IPS DF 6.9 (cell line): Measurements from ENCODE around the gene ETV6.

ENCODE experiments used
- DNase-seq: peaks from one replicate; pipeline ENCODE4 v3.0.0-alpha.2; 2013; ENCODE audit warnings: low read depth, low spot score
- H3K27ac ChIP-seq: one replicate; pipeline ENCODE4 v1.5.1; 2013; ENCODE audit warnings: low read length, control low read depth
- H3K27me3 ChIP-seq: 2 replicates; pipeline ENCODE4 v1.6.1; 2013; ENCODE audit warnings: mild to moderate bottlenecking, low read length; ENCODE audit not compliant: control insufficient read depth, insufficient read depth
- H3K36me3 ChIP-seq: 2 replicates; pipeline ENCODE4 v1.6.1; 2013; ENCODE audit warnings: low read length; ENCODE audit not compliant: control insufficient read depth, insufficient read depth
- H3K4me1 ChIP-seq: 2 replicates; pipeline ENCODE4 v1.6.1; 2013; ENCODE audit warnings: low read length; ENCODE audit not compliant: control insufficient read depth, insufficient read depth
- H3K4me3 ChIP-seq: 2 replicates; pipeline ENCODE4 v1.5.1; 2013; ENCODE audit warnings: mild to moderate bottlenecking, low read length
- H3K9me3 ChIP-seq: 2 replicates; pipeline ENCODE4 v1.6.1; 2013; ENCODE audit warnings: low read length, inconsistent platforms; ENCODE audit not compliant: control insufficient read depth, insufficient read depth
- WGBS: extraction: QIAGEN DNeasy Blood & Tissue Kit; methylation state at CpG from one replicate; pipeline ENCODE4 v1.1.7; 2013; ENCODE audit warnings: mixed read lengths, missing lambda C conversion rate; ENCODE audit not compliant: insufficient read length, insufficient coverage; 5-methylcytosine and 5-hydroxymethylcytosine counted together

Gene ETV6

DNA sequence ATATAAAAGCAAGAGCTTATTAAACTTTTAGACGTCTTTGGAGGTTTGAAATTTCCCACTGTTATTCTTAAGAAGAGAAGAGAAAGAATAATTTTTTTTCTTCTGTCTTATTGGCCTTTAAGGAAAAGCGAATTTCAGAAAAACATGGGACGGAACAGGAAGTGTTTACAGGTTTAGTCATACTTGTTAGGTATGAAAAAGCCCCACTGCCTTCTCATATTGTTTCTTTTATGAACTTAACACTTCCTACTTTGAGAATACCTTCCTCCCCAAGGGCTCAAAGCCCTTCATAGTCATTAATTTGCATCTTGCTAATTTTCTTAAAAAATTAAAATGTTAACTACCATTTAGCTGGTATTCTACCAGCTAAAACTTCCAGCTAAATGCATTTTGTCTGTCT, 82.0 kb downstream of the ETV6 start:
- Histone ChIP-seq H3K36me3 (no peaks in the 10 kb centered on the region), H3K4me3 (no peak overlapping the region), H3K4me1 (peaks cover 2% of the 10 kb centered on the region; the same call in 1 of the 2 replicates), H3K27me3 (no peaks in the 10 kb centered on the region), H3K9me3 (no peaks in the 10 kb centered on the region), H3K27ac (no peak overlapping the region)
- no CpG with 5 or more reads among the region's 3 CpGs for WGBS
- DNase-seq = no peak

DNA sequence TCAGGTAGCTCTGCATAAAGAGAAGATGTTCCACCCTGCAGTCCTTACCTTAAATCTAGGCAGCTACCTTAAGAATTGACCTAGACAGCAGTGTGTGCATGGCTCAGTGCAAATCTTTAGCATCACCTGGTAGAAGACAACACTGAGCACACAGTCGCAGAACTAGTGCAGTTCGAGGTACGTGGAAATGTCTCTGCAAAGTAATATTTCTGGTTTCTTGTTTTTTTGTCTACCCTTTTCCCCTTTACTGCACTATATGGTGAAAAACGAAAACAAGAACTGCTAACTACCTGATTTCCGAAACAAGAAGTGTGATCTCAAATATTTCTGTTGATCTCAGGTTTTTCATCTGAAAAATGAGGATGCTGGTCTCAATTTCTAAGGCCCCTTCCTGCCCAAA, 82.5 kb downstream of the ETV6 start:
- no peak overlapping the region for H3K4me3 ChIP-seq
- DNase-seq = no peak
- no CpG with 5 or more reads among the region's 5 CpGs for WGBS
- H3K36me3 ChIP-seq = no peaks in the 10 kb centered on the region
- H3K27ac ChIP-seq = no peak overlapping the region
- no peaks in the 10 kb centered on the region for H3K9me3 ChIP-seq
- peaks cover 2% of the 10 kb centered on the region; the same call in 1 of the 2 replicates for H3K4me1 ChIP-seq
- H3K27me3 ChIP-seq = no peaks in the 10 kb centered on the region

DNA sequence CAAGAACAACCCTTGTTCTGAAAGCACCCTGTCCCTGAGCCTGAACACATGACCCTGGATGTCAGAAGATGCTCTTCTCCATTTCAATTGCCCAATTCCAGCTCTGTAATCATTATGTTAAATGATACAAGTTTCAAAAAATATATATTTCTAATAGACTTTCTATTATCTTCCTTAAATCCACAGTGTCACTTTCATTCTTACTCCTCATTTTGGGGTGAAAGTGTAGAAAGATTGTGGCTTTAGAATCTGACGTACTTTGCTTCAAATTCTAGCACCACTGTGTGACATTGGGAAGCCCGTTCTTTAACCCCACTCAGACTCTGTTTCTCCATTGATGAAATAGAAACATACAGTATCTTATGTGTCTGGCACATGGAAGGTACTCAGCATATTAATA, 83.2 kb downstream of the ETV6 start:
- WGBS = no CpG with 5 or more reads among the region's 2 CpGs
- Histone ChIP-seq H3K4me1 (no peaks in the 10 kb centered on the region), H3K27ac (no peak overlapping the region), H3K4me3 (no peak overlapping the region), H3K9me3 (no peaks in the 10 kb centered on the region), H3K27me3 (no peaks in the 10 kb centered on the region), H3K36me3 (no peaks in the 10 kb centered on the region)
- no peak for DNase-seq

DNA sequence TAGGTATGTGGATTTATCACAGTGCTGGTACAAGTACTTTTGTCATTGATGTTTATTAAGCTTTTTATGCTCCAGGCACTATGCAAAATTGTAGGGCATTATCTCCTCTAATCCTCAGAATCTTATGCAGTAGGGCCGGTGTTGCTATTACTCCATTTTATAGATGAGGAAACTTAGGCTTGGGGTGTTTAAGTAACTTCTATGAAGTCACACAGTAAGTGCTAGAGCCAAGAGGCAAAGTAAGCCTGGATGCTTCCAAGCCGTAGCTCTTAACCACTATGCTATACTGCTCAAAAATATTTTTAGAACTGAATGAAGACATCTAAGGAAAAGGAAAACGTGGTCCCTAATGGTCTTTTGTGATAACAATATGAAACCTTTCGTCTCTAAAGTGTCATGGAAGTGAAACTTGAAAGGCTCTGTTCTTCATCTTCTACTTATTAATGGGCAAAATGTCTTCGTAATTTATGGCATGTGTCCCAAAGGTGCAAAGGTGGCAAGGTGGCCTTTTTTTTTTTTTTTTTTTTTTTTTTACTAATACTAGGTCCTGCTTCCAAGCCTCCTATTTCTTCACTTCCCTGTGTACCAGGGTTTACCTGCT, 85.2 kb downstream of the ETV6 start:
- H3K27ac ChIP-seq = no peak overlapping the region
- H3K4me3 ChIP-seq = no peak overlapping the region
- no peaks in the 10 kb centered on the region for H3K27me3 ChIP-seq
- H3K36me3 ChIP-seq = no peaks in the 10 kb centered on the region
- no CpG with 5 or more reads among the region's 5 CpGs for WGBS
- H3K9me3 ChIP-seq = no peaks in the 10 kb centered on the region
- no peaks in the 10 kb centered on the region for H3K4me1 ChIP-seq
- no peak for DNase-seq

DNA sequence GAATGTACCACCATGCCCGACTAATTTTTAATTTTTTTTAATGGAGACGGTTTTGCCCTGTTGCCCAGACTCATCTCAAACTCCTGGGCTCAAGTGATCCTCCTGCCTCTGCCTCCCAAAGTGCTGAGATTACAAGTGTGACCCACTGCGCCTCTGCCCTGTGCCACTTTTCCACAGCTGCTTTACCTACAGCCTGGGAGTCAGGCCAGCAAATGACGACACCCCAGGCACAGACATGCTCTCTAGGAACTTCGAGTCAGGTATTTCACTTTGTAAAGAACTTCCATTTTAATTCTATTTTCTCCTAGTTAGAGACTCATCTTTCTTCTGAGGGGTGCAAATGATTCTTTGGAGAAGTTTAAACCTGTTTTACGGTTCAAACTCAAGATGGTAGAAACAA, 89.0 kb downstream of the ETV6 start:
- H3K4me1 ChIP-seq = no peaks in the 10 kb centered on the region; the same call in 1 of the 2 replicates
- H3K27ac ChIP-seq = no peak overlapping the region
- H3K36me3 ChIP-seq = no peaks in the 10 kb centered on the region
- no peaks in the 10 kb centered on the region for H3K9me3 ChIP-seq
- H3K4me3 ChIP-seq = no peak overlapping the region
- no peaks in the 10 kb centered on the region for H3K27me3 ChIP-seq
- no CpG with 5 or more reads among the region's 6 CpGs for WGBS
- DNase-seq = no peak

DNA sequence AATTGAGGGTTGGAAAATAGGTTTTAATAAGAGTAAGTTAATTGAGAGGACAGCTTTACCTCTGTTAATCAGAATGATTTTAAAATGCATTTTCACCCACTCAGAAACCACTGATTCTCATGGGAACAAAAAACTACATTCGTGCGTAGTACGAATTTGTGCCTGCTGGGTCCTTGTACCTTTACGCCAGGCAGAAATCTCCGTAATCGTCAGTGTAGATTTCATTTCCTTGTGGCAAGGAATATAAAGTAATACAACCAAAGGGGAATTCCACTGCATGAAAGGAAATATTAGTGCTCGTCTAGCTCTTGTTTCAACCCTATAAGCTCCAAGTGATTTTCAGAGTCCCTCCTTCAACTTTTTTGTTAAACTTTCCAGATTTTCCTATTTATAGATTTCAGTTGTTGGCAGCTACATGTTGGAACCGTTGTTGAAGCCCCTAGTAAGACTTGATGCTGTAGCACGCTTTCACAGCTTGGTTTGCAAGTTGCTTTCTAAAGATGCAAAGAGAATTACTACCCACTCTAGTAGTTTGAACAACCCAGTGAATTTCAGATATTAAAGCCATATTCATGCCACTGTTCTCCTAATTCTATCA, 90.6 kb downstream of the ETV6 start:
- Histone ChIP-seq H3K27ac (no peak overlapping the region), H3K9me3 (no peaks in the 10 kb centered on the region), H3K36me3 (no peaks in the 10 kb centered on the region), H3K4me1 (peaks cover 4% of the 10 kb centered on the region; the same call in 1 of the 2 replicates), H3K4me3 (no peak overlapping the region), H3K27me3 (no peaks in the 10 kb centered on the region)
- no CpG with 5 or more reads among the region's 9 CpGs for WGBS
- DNase-seq = no peak

DNA sequence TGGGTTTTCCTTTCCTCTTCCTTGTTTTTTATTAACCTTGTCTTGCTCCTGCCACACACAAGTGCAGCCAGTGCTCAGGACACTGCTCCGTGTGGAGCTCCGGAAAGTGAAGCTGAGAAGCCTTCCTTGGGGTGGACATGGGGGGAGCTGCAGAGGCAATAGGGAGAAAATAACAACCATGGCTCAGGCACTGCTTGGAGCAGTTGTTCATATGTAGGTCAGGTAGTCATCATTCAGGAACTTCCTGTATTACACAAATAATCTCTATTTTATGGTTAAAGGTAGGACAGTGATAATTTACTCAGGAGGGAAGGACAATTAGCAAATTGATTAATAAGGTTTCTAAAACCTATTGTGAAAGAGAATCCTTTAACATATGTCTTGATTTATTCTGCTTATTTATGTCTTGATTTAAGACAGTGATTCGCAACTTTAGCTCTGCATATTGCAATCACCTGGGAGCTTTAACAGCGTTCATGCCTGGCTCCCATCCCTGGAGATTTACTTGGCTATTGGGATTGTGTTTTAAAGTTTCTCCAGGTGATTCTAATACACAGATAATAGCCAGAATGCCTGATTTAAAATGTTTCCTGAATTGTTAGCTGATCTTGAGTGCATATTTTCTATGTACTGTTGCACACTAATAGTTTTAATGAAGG, 92.1 kb downstream of the ETV6 start:
- H3K27me3 ChIP-seq = no peaks in the 10 kb centered on the region
- WGBS = no CpG with 5 or more reads among the region's 4 CpGs
- no peak overlapping the region for H3K4me3 ChIP-seq
- H3K27ac ChIP-seq = no peak overlapping the region
- H3K9me3 ChIP-seq = no peaks in the 10 kb centered on the region
- H3K4me1 ChIP-seq = peaks cover 4% of the 10 kb centered on the region; the same call in 1 of the 2 replicates
- DNase-seq = no peak
- H3K36me3 ChIP-seq = no peaks in the 10 kb centered on the region

DNA sequence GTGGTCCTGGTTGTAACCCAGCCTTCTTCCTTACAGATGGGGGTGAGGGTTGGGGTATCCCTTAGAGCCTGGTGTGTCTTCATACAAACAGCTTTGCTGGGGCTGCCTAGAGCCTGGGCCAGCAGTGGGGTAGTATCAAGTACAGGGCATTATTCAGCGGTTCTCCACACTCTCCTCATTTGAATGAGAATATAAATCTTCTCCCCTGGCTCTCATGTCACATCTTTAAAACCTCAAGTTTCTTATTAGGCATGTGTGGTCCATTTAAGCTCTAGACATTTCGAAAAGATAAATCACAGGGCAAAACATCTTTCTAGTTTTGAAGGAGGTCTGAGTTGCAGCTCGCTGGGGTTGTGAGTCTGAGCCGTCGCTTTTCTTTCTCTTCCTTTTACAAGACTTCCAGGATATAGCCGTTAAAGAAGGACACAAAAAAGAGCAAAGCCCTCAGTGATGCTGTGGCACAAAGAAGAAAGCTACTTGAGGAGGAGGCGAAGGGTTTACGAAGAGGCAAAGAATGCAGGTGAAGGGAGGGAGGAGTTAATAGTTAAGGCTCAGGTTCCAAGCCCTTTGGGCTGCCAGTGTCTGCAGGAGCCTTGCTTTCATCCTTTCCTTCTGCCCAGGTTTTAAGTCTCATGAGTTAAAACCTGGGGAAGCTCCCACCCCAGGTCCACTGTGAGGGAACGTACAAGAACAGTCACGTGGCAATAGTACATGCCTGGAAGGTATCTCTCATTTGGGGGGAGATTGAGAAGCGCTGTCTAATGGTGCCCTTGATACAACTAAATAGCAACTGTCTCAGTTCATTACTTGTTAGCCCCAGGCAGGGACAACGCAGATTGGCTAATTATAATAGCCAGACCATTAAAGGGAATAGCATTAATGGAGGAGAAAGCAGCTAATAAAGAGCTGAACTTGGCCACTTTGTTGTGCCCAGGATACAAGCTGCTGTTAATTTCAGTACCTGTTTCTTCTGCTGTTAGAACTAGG, 94.2 kb downstream of the ETV6 start:
- H3K4me1 ChIP-seq = peaks cover 4% of the 10 kb centered on the region; the same call in 1 of the 2 replicates
- H3K9me3 ChIP-seq = no peaks in the 10 kb centered on the region
- DNase-seq = peak; percentile 29
- no CpG with 5 or more reads among the region's 12 CpGs for WGBS
- H3K4me3 ChIP-seq = no peak overlapping the region
- no peaks in the 10 kb centered on the region for H3K36me3 ChIP-seq
- no peaks in the 10 kb centered on the region for H3K27me3 ChIP-seq
- H3K27ac ChIP-seq = no peak overlapping the region

DNA sequence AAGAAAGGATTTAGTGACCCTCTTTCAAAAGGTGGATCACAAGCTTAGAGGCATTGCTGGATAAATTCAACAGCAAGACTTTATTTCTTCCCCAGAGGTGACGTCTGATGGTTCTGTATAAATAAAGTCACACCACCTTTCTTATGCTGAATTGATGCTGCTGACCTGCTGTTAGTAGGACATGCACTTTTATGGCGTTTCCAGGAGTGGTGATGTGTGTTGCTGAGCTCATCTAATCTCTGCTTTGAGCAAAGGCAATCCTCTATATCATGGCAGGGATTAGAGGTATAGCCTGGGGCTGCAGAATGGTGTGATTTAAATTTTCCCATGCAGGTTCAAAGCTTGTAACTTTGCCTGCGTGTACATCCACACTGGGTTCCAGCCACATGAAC, 94.9 kb downstream of the ETV6 start:
- Histone ChIP-seq H3K4me3 (no peak overlapping the region), H3K27me3 (no peaks in the 10 kb centered on the region), H3K4me1 (peaks cover 4% of the 10 kb centered on the region; the same call in 1 of the 2 replicates), H3K27ac (no peak overlapping the region), H3K9me3 (no peaks in the 10 kb centered on the region), H3K36me3 (no peaks in the 10 kb centered on the region)
- no CpG with 5 or more reads among the region's 3 CpGs for WGBS
- no peak for DNase-seq

DNA sequence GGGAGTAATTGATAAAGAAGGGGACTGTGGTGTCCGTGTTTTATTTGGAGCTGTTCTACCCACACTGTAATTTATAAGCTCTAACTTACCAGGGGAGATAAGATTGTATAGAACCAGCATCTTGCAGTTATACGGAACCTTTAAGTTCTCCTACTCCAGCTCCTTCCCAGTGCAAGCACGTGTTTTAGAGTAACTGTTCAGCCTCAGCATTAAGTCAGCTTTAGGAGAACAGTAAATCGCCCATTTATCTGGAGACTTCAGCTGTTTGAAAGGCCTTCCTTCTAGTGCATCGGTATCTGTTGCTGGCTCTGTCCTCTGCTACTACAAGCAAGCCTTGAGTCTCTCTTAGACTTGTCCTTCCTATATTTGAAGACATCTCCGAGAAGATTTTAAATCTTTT, 95.6 kb downstream of the ETV6 start:
- no CpG with 5 or more reads among the region's 6 CpGs for WGBS
- Histone ChIP-seq H3K4me3 (no peak overlapping the region), H3K9me3 (no peaks in the 10 kb centered on the region), H3K27ac (no peak overlapping the region), H3K36me3 (no peaks in the 10 kb centered on the region), H3K27me3 (no peaks in the 10 kb centered on the region), H3K4me1 (peaks cover 4% of the 10 kb centered on the region; the same call in 1 of the 2 replicates)
- no peak for DNase-seq
